Measurements from ENCODE around the gene BTBD19.

DNA sequence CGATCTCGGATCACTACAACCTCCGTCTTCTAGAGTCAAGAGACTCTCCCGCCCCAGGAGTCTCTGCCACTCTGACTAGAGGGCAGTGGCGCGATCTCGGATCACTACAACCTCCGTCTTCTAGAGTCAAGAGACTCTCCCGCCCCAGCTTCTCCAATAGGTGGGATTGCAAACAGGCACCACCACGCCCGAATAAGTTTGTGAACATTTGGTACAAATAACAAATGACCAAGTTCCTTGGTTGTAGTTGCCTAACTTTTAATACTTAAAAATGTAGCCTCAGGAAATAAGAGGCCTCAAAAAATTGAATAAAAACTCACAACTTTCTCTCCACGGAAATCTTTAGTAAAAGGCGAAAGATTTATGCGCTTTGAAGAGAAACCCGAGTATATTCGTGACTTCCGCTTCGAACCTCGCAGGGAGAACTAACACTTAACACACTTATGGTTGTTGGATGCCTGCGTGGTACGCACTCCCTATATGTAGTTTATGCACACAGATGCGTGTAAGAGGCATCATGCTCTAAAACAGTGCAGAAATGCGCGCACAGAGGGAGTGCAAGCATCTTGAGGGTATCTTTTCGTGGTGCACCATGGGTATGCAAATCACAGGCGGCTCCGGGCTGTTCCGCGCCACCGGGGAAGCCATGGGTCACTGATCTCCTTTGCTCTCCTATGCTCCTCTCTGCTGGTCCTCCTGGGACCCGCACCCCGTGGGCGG lies 11.4 kb downstream of the BTBD19 start:
- TF ChIP-seq POLR2AphosphoS5 (IDR thresholded peaks at IDR 0.05) (peak; percentile 79 to 96), CTCF (IDR thresholded peaks at IDR 0.05) (peak in 4 of 6 experiments; percentile 9 to 47 (median 29)), POLR2A (IDR thresholded peaks at IDR 0.05) (peak in 3 of 4 donors; percentile 44 to 91 (median 87)), EP300 (IDR thresholded peaks at IDR 0.05) (no peak)
